ENCODE measurements around the gene PCDHGB4. TPM values are rescaled to one million over a fixed set of nuclear protein-coding genes. Genes with fewer than 3 reads are reported as not detected.

Gene PCDHGB4
- total RNA-seq, 1 experiment from 2014 or later = not detected

- intact Hi-C loops (cut with micrococcal nuclease; ENCODE audit: unreplicated experiment) = no loop called here
- ChIA-PET CTCF (no interaction called here), POLR2A (ENCODE audit: unreplicated experiment) (no interaction called here)
- no peak overlapping the region for H3K4me2 ChIP-seq
- H3K79me2 ChIP-seq (ENCODE audit: low read depth) = no peaks in the 10 kb centered on the region
- peaks cover 4% of the 10 kb centered on the region; the same call in 1 of the 2 replicates for H3K9me3 ChIP-seq (ENCODE audit: insufficient read depth, low read depth)
- no peaks in the 10 kb centered on the region for H3K36me3 ChIP-seq (ENCODE audit: low read depth)
- BruUV-seq (replicated peaks) = no TSS peak
- TF ChIP-seq, protein P1, sequence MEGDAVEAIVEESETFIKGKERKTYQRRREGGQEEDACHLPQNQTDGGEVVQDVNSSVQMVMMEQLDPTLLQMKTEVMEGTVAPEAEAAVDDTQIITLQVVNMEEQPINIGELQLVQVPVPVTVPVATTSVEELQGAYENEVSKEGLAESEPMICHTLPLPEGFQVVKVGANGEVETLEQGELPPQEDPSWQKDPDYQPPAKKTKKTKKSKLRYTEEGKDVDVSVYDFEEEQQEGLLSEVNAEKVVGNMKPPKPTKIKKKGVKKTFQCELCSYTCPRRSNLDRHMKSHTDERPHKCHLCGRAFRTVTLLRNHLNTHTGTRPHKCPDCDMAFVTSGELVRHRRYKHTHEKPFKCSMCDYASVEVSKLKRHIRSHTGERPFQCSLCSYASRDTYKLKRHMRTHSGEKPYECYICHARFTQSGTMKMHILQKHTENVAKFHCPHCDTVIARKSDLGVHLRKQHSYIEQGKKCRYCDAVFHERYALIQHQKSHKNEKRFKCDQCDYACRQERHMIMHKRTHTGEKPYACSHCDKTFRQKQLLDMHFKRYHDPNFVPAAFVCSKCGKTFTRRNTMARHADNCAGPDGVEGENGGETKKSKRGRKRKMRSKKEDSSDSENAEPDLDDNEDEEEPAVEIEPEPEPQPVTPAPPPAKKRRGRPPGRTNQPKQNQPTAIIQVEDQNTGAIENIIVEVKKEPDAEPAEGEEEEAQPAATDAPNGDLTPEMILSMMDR (conservative IDR thresholded peaks at IDR 0.05) = no peak
- TF ChIP-seq EZH2 (IDR thresholded peaks at IDR 0.05; ENCODE audit: low read depth) = no peak
- no peak overlapping the region for H3K27ac ChIP-seq
- no peak for DNase-seq
- H3K4me3 ChIP-seq = no peak overlapping the region
- no peaks in the 10 kb centered on the region for H3K27me3 ChIP-seq (ENCODE audit: insufficient read depth, low read depth)
- no peaks in the 10 kb centered on the region for H4K20me1 ChIP-seq (ENCODE audit: insufficient read depth)
- no peaks in the 10 kb centered on the region for H3K9me2 ChIP-seq (ENCODE audit: insufficient read depth)
- no peak overlapping the region for H2AFZ ChIP-seq
- no peaks in the 10 kb centered on the region for H3K4me1 ChIP-seq (replicated peaks; ENCODE audit: insufficient read depth)
- H3F3A ChIP-seq (ENCODE audit: insufficient read depth, low read depth) = no peaks in the 10 kb centered on the region
Observed at GRCh38 chr5:141342773-141343172, 44.7 kb upstream of the PCDHGB4 start.

GRCh38 chr5:141343242-141343952 lies 44.1 kb upstream of the PCDHGB4 start, which contains the start of gene PCDHGA3:
PCDHGA3 (plus strand) TSS chr5:141343829; CDS start chr5:141344034, 205 bp downstream.
- POLR2A ChIA-PET (ENCODE audit: unreplicated experiment) = no interaction called here
- intact Hi-C loops (cut with micrococcal nuclease; ENCODE audit: unreplicated experiment) = no loop called here
- Histone ChIP-seq H3K4me3 (no peak within 1 kb of the TSS), H3K27ac (no peak within 1 kb of the TSS), H3F3A (ENCODE audit: insufficient read depth, low read depth) (no peaks in the 10 kb centered on the region), H3K79me2 (ENCODE audit: low read depth) (no peaks in the 10 kb centered on the region), H3K27me3 (ENCODE audit: insufficient read depth, low read depth) (no peaks in the 10 kb centered on the region), H3K4me2 (no peak within 1 kb of the TSS), H3K9me3 (ENCODE audit: insufficient read depth, low read depth) (peaks cover 4% of the 10 kb centered on the region; the same call in 1 of the 2 replicates), H3K9me2 (ENCODE audit: insufficient read depth) (no peaks in the 10 kb centered on the region), H4K20me1 (ENCODE audit: insufficient read depth) (no peaks in the 10 kb centered on the region), H2AFZ (no peak within 1 kb of the TSS), H3K4me1 (replicated peaks; ENCODE audit: insufficient read depth) (no peaks in the 10 kb centered on the region), H3K36me3 (ENCODE audit: low read depth) (no peaks in the 10 kb centered on the region)
- CTCF ChIA-PET = no interaction called here
- BruUV-seq (replicated peaks) = no TSS peak
- TF ChIP-seq, protein P1 (conservative IDR thresholded peaks at IDR 0.05) = peak; percentile 52
- no peak for TF ChIP-seq EZH2 (IDR thresholded peaks at IDR 0.05; ENCODE audit: low read depth)
- DNase-seq = no peak

DNA sequence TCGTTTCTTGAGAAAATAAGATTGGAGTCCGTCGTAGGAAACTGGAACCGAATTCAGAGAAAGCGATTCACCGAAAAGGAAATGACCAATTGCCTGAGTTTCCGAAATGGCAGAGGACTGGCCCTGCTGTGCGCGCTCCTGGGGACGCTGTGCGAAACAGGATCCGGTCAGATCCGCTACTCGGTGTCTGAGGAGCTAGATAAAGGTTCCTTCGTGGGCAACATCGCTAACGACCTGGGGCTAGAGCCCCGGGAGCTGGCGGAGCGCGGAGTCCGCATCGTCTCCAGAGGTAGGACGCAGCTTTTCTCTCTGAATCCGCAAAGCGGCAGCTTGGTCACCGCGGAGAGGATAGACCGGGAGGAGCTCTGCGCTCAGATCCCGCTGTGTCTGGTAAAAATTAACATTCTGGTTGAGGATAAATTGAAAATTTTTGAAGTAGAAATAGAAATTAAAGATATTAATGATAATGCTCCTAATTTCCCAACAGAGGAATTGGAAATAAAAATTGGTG lies 43.5 kb upstream of the PCDHGB4 start:
- H3K9me3 ChIP-seq (ENCODE audit: insufficient read depth, low read depth) = peaks cover 4% of the 10 kb centered on the region; the same call in 1 of the 2 replicates
- H3K4me3 ChIP-seq = no peak overlapping the region
- CTCF ChIA-PET = no interaction called here
- no peak for TF ChIP-seq EZH2 (IDR thresholded peaks at IDR 0.05; ENCODE audit: low read depth)
- TF ChIP-seq, protein P1 (conservative IDR thresholded peaks at IDR 0.05) = peak; percentile 29; the same call in 1 of the 2 replicates
- no peak for DNase-seq
- no peaks in the 10 kb centered on the region for H4K20me1 ChIP-seq (ENCODE audit: insufficient read depth)
- no peaks in the 10 kb centered on the region for H3K79me2 ChIP-seq (ENCODE audit: low read depth)
- H3K36me3 ChIP-seq (ENCODE audit: low read depth) = no peaks in the 10 kb centered on the region
- H3K4me2 ChIP-seq = no peak overlapping the region
- H3K27ac ChIP-seq = no peak overlapping the region
- no peaks in the 10 kb centered on the region for H3K27me3 ChIP-seq (ENCODE audit: insufficient read depth, low read depth)
- H3K9me2 ChIP-seq (ENCODE audit: insufficient read depth) = no peaks in the 10 kb centered on the region
- intact Hi-C loops (cut with micrococcal nuclease; ENCODE audit: unreplicated experiment) = no loop called here
- no peaks in the 10 kb centered on the region for H3F3A ChIP-seq (ENCODE audit: insufficient read depth, low read depth)
- H3K4me1 ChIP-seq (replicated peaks; ENCODE audit: insufficient read depth) = no peaks in the 10 kb centered on the region
- BruUV-seq (replicated peaks) = no TSS peak
- H2AFZ ChIP-seq = no peak overlapping the region
- POLR2A ChIA-PET (ENCODE audit: unreplicated experiment) = no interaction called here

All from PC-9 (cell line).